Measurements from ENCODE around the gene MSTN.
"Not testable (repeated sequence)": the region's sequence is repeated elsewhere in the genome, so short reads cannot be mapped to it uniquely, and the experiment has no call there.

The MSTN gene

DNA sequence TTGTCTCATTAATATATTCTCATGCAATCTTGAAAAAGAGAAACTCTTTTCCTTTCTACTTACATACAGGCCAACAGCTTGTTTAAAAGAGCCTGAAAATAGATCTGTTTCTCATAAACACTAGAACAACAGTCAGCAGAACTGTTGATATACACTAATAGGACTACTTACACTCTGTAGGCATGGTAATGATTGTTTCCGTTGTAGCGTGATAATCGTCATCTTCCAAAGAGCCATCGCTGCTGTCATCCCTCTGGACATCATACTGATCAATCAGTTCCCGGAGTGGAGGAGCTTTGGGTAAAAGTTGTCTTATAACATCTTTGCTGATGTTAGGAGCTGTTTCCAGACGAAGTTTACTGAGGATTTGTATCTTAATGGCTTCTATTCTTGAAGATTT is 476 bp downstream of the MSTN start:
- no peak for DNase-seq

DNA sequence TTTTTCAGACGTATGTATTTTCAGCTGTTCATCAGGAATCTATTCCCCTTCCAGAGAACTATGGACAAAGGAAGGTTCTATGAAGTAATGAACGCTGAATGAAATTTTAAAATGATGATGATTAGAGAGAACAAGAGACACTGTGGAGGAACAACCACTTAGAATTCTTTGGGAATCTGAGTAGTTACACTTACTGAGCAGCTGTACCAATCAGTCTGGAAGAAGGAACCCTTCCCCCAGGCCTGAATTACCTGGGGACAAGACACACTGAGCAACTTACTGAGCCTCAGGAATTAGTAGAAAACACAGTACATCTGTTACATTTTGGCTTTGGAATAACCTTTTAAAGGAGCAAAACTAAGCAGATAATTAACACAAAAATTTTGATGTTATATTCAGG is 1.9 kb downstream of the MSTN start:
- DNase-seq: no peak

DNA sequence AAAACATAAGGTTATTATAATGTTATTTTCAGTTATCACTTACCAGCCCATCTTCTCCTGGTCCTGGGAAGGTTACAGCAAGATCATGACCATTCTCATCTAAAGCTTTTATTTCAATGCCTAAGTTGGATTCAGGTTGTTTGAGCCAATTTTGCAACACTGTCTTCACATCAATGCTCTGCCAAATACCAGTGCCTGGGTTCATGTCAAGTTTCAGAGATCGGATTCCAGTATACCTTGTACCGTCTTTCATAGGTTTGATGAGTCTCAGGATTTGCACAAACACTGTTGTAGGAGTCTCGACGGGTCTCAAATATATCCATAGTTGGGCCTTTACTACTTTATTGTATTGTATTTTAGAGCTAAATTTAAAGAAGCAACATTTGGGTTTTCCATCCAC is 2.5 kb downstream of the MSTN start:
- no peak for DNase-seq

DNA sequence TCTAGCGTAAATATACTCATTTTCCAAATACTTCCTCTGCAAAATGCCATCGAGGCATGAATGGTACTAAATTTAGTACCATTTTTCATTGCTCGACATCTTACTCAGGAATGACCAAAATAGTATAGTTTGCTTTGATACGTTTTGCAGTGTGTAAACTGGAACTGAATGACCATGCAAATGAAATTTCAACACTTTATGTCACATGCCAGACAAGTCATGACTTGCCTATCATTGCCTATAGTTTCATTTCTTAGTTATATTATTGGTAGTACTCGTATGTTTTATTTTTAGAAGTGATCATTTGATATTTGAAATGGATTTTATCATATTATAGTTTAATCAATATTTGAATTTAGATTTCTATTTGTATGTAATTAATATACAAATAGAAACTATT is 9.1 kb downstream of the MSTN start:
- DNase-seq: no peak

DNA sequence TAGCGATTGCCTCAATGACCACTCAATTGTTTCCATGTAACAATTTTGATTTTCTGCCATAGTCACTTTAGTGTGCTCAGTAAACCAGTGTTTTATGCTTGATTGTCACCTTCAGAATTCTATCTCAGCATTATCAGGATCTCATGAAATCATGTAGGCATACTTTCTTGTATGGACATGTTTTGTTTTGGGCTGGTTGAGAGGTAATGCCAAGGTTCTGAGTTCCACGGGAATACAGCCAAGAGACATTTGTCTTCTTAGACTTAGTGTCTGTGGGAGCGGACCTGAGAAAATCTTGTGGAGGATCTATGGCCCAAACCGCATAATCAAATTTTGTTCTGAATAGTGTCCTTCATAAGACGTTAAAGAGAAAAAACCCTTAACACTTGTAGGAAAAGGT is 10.2 kb downstream of the MSTN start:
- no peak for DNase-seq

DNA sequence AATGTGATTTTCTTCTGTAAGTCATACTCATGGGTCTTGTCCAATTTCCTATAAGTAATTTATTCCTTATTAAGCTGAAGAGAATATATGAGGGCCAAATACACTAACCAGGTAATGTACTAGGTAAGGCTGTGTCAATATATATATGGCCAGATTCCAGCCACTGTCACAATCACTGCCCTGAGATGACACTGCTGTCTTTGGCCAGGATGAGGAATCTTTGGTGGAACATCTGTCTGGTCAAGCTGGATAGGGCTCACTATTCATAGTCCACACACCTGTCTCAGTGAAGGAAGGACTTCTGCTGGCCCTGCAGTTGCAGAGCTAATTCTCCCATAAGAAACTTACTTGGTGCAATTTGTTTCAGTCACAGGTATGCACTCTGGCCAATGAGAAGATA is 11.3 kb downstream of the MSTN start:
- DNase-seq: no peak

DNA sequence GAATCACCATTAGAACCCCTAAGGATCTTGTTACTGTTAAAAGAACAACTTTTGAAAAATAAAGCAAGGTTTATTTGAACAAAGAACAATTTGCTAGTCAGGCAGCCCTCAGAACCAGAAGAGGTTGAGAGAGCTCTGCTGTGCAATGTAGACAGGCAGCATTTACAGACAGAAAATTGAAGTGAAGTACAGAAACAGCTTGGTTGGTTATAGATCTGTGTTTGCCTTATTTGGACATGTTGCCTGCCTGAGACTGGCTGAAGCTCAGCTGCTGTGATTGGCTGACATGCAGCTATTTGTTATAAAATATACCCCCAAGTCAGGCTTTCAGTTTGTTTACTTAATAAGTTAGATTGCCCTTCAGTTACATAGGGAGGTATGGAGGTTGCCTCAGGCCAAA is 12.5 kb downstream of the MSTN start:
- DNase-seq: no peak

DNA sequence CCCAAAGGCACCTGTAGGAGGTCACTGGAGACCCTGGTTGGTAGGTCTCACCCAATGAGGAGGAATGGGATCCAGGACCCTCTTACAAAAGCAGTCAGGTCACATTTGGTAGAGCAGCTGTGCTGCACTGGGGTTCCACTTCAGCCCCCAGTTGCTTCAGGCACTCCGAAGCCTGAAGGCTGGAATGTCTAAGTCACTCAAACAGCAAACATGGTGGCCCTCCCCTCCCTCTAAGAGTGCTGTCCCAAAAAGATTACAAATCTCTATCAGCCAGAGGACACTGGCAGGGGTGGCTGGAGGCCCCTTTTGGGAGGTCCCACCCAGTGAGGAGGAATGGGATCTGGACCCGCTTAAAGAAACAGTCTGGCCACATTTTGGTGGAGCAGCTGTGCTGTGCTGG is 17.7 kb downstream of the MSTN start:
- no peak for DNase-seq

DNA sequence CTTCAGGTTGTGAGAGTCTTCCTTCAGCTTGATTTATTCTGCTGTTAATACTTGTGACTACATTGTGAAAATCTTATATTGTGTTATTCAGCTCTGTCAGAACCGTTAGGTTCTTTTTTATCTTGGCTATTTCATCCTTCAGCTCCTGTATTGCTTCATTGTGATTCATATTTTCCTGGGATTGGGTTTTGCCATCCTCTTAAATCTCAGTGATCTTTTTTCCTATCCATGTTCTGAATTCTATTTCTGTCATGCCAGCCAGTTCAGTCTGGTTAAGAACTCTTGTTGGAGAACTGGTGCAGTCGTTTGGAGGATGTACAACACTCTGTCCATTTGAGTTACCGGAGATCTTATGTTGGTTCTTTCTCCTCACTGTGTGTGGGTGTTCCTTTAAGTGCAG is 19.1 kb downstream of the MSTN start:
- DNase-seq: no peak

DNA sequence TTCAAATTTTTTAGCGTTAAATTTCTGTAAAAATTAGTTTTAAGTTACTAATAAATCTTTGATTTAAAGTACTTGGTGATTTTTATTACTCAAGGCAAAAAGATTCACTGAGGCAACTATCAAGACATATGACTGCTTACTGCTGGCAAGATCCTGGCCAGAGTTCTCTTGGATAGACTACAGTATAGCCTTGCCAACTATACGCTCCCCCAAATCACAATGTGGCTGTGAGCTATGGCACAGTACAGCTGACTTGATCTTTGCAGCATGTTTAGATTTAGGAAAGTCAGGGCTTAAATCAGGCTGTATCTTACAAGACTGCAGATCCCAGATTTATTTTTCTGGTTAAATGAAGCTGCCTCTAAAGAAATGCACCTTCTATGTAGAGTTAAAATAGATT is 26.5 kb downstream of the MSTN start:
- no peak for DNase-seq

DNA sequence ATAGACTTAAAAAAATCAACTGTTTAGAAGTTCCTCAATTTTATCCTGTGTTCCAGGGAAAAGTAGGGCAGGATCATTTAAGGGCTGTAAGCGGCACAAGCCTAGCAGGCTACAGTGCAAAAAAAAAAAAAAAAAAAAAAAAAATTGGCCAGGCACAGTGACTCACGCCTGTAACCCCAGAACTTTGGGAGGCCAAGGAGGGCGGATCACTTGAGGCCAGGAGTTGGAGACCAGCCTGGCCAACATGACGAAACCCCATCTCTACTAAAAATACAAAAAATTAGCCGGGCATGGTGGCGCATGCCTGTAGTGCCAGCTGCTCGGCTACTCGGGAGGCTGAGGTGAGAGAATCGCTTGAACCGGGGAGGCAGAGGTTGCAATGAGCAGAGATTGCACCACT is 28.1 kb downstream of the MSTN start:
- not testable (repeated sequence) for DNase-seq

DNA sequence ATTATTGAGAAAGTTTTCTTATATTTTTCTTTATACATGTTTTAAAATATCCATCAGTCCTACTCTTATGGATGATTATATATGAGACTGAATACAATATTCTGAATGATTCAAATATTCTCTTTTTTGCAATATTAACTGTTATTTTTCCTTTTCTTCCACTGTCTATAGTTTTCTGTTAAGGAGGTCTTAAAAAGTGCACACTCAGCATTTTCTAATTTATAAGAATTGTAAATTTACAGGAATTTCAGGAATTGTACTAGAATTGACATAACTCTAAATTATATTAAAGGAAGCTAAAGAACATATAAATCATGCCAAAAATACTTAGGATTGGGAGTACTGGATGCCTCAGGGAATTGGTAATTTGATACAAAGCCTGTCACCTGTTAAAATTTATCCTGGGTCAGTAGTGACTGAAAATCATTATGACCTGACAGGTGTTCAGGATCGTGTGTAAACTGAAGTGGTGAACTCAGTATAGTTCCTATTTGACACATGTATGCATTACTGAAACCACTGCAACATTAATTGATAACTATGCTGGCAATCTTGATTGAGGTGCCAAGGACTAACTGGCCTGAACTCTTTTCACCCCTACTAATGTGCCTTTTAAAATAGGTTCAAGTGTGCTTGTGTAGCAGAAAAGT is 30.4 kb downstream of the MSTN start:
- DNase-seq: no peak

DNA sequence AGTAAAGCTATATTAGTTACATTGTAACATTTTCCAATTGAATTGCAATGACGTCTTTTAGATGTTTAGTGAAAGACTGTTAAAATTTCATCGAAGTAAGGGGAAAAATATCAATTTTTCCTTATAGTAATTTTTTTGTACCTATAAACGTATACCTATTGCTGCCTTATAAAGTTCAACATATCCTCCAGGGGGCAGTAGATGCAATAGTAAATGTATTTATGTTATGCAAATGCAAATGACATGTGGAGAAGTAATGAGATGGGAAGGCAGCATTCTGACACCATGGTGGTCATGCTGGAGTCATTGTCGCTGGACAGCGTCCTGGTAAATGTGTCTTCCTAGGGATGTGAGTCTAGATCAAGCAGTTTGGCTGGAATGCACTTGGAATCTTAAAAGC is 38.7 kb downstream of the MSTN start:
- peak; percentile 57 for DNase-seq

DNA sequence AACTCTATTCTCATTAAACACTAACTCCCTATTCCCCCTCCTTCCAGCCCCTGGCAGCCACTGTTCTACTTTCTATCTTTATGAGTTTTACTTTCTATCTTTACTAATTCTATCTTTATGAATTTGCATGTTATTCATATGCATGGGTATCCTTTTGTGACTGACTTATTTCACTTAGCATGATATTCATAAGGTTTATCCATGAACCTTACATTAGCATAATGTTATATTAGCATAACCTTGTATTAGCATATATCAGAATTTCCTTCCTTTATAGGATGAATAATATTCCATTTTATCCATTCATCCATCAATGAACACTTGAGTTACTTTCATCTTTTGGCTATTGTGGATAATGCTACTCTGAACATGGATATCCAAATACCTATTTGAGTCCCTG is 41.8 kb downstream of the MSTN start:
- DNase-seq: no peak

DNA sequence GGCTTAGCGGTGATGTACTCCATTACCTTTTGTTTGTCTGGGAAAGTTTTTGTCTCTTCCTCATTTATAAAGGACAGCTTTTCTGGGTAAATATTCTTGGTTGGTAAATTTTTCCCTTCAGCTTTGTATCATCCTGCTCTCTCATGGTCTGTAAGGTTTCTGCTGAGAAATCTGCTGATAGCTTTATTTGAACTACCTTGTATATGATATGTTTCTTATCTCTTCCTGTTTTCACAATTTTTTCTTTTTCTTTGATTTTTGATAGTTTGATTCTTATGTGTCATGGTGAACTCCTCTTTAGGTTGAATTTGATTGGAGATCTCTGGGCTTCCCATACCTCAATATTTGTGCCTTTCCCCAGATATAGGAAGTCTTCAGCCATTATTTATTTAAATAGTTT is 44.7 kb downstream of the MSTN start:
- no peak for DNase-seq

DNA sequence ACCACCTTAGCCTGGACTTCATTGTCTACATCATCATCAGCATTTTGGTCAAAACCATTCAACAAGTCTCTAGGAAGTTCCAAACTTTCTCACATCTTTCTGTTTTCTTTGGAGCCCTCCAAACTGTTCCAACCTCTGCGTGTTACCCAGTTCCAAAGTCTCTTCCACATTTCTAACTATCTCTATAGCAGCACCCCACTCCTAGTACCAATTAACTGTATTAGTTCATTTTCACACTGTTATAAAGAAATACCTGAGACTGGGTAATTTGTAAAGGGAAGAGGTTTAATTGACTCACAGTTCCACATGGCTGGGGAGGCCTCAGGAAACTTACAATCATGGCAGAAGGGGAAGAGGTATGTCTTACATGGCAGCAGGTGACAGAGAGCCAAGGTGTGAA is 46.6 kb downstream of the MSTN start:
- DNase-seq: not testable (repeated sequence)
